ENCODE measurements around the gene DIAPH1.
"Not testable (repeated sequence)": the region's sequence is repeated elsewhere in the genome, so short reads cannot be mapped to it uniquely, and the experiment has no call there.

The DIAPH1 gene

DNA sequence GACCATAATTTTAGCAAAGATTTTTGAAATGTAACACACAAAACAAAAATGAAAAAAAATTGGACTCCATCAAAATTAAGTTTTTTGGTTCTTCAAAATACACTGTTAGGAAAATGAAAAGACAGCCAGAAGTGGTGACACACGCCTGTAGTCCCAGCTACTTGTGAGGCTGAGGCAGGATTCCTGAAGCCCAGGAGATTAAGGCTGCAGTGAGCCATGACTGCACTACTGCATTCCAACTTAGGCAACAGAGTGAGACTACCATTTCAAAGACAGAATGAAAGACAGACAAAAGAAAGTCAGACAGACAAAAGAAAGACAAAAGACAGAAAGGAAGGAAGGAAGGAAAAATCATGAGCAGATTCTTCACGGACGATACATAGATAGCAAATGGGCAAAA is 7.5 kb downstream of the DIAPH1 start:
- H3K36me3 ChIP-seq (replicated peaks; ENCODE audit: low read depth, low read length) = peaks cover 3% of the 10 kb centered on the region
- H3K79me2 ChIP-seq (ENCODE audit: low read length) = peaks cover 78% of the 10 kb centered on the region
- no peaks in the 10 kb centered on the region for H4K20me1 ChIP-seq (ENCODE audit: insufficient read depth, low read length)
- H3K27me3 ChIP-seq (ENCODE audit: low read depth, low read length) = no peaks in the 10 kb centered on the region
- H3K9ac ChIP-seq (ENCODE audit: low read length) = no peak overlapping the region
- H2AFZ ChIP-seq (ENCODE audit: low read depth, low read length) = no peak overlapping the region
- H3K4me3 ChIP-seq (ENCODE audit: low read length) = no peak overlapping the region
- no peak overlapping the region for H3K4me2 ChIP-seq (ENCODE audit: low read length)
- no peak overlapping the region for H3K27ac ChIP-seq (ENCODE audit: low read length)
- TF ChIP-seq EZH2phosphoT487 (IDR thresholded peaks at IDR 0.05; ENCODE audit: low read depth) = no peak
- TF ChIP-seq, protein P1, sequence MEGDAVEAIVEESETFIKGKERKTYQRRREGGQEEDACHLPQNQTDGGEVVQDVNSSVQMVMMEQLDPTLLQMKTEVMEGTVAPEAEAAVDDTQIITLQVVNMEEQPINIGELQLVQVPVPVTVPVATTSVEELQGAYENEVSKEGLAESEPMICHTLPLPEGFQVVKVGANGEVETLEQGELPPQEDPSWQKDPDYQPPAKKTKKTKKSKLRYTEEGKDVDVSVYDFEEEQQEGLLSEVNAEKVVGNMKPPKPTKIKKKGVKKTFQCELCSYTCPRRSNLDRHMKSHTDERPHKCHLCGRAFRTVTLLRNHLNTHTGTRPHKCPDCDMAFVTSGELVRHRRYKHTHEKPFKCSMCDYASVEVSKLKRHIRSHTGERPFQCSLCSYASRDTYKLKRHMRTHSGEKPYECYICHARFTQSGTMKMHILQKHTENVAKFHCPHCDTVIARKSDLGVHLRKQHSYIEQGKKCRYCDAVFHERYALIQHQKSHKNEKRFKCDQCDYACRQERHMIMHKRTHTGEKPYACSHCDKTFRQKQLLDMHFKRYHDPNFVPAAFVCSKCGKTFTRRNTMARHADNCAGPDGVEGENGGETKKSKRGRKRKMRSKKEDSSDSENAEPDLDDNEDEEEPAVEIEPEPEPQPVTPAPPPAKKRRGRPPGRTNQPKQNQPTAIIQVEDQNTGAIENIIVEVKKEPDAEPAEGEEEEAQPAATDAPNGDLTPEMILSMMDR (IDR thresholded peaks at IDR 0.05; ENCODE audit: low read depth, low read length) = no peak
- no peaks in the 10 kb centered on the region for H3K9me3 ChIP-seq (ENCODE audit: insufficient read depth, low read length)
- peaks cover 10% of the 10 kb centered on the region for H3K4me1 ChIP-seq (ENCODE audit: low read length)

DNA sequence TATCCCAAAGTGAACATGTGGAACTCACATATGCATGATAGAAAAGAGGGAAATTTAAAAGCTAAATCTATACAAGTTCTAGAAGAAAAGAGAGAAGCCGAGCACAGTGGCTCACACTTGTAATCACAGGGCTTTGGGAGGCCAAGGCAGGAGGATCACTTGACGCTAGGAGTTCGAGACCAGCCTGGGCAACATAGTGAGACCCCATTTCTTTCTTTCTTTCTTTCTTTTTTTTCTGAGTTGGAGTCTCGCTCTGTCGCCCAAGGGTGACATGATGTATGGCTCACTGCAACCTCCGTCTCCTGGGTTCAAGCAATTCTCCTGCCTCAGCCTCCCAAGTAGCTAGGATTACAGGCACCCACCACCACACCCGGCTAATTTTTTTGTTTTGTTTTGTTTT is 8.9 kb downstream of the DIAPH1 start:
- H3K27ac ChIP-seq (ENCODE audit: low read length); H4K20me1 ChIP-seq (ENCODE audit: insufficient read depth, low read length); H3K4me2 ChIP-seq (ENCODE audit: low read length); H2AFZ ChIP-seq (ENCODE audit: low read depth, low read length); H3K9ac ChIP-seq (ENCODE audit: low read length); H3K4me3 ChIP-seq (ENCODE audit: low read length); H3K9me3 ChIP-seq (ENCODE audit: insufficient read depth, low read length); H3K27me3 ChIP-seq (ENCODE audit: low read depth, low read length); H3K36me3 ChIP-seq (replicated peaks; ENCODE audit: low read depth, low read length): not testable (repeated sequence)
- H3K4me1 ChIP-seq (ENCODE audit: low read length) = peaks cover 18% of the 10 kb centered on the region
- peaks cover 79% of the 10 kb centered on the region for H3K79me2 ChIP-seq (ENCODE audit: low read length)

DNA sequence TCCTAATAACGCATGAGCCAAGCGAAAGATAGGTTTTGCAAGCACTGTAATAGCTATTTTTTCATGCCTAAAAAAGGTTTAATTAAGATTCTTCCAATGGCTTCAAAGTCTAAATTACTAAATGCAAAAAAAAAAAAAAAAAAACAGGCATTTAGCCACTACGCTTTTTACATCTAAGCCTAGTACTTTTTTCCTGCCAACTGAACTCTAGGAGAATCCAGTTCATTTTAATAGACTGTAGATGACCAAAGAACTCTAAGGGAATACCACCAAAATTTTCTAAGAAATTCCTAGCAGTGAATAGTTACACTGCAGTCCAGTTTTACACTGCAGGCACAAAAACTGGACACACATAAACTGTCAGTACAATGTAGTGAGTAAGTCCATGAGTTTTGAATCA is 9.8 kb downstream of the DIAPH1 start:
- Histone ChIP-seq H3K9me3 (ENCODE audit: insufficient read depth, low read length) (no peaks in the 10 kb centered on the region), H3K4me1 (ENCODE audit: low read length) (peaks cover 26% of the 10 kb centered on the region), H3K36me3 (replicated peaks; ENCODE audit: low read depth, low read length) (peaks cover 3% of the 10 kb centered on the region), H3K27me3 (ENCODE audit: low read depth, low read length) (no peaks in the 10 kb centered on the region), H2AFZ (ENCODE audit: low read depth, low read length) (no peak overlapping the region), H3K4me3 (ENCODE audit: low read length) (no peak overlapping the region), H3K79me2 (ENCODE audit: low read length) (peaks cover 79% of the 10 kb centered on the region), H4K20me1 (ENCODE audit: insufficient read depth, low read length) (peaks cover 6% of the 10 kb centered on the region; the same call in 1 of the 2 replicates), H3K27ac (ENCODE audit: low read length) (no peak overlapping the region), H3K4me2 (ENCODE audit: low read length) (no peak overlapping the region), H3K9ac (ENCODE audit: low read length) (no peak overlapping the region)
- TF ChIP-seq, protein P1 (IDR thresholded peaks at IDR 0.05; ENCODE audit: low read depth, low read length) = no peak
- no peak for TF ChIP-seq EZH2phosphoT487 (IDR thresholded peaks at IDR 0.05; ENCODE audit: low read depth)

DNA sequence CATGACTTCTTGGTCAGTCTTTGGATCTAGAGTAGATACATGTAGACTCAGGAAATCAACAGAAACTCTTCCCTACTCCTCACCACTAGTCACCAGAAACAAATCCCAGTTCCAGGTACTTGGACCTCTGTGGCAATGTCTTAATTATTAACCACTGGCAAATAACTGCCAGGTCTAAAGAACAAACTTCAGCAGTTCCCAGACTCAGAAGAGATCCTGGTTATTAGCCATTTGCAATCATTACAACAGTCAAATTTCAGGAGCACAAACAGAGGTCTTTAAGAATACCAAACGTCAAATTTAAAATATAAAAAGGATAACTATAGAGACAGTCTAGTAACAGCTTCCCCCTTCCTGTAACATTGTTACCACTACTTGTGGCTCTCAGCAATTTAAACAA is 10.2 kb downstream of the DIAPH1 start:
- Histone ChIP-seq H3K79me2 (ENCODE audit: low read length) (peaks cover 81% of the 10 kb centered on the region), H3K4me2 (ENCODE audit: low read length) (no peak overlapping the region), H3K27ac (ENCODE audit: low read length) (no peak overlapping the region), H3K4me1 (ENCODE audit: low read length) (peaks cover 26% of the 10 kb centered on the region), H3K9me3 (ENCODE audit: insufficient read depth, low read length) (no peaks in the 10 kb centered on the region), H3K27me3 (ENCODE audit: low read depth, low read length) (no peaks in the 10 kb centered on the region), H3K9ac (ENCODE audit: low read length) (no peak overlapping the region), H3K4me3 (ENCODE audit: low read length) (no peak overlapping the region), H3K36me3 (replicated peaks; ENCODE audit: low read depth, low read length) (peaks cover 3% of the 10 kb centered on the region), H4K20me1 (ENCODE audit: insufficient read depth, low read length) (peaks cover 6% of the 10 kb centered on the region; the same call in 1 of the 2 replicates), H2AFZ (ENCODE audit: low read depth, low read length) (no peak overlapping the region)
- TF ChIP-seq, protein P1 (IDR thresholded peaks at IDR 0.05; ENCODE audit: low read depth, low read length) = no peak
- no peak for TF ChIP-seq EZH2phosphoT487 (IDR thresholded peaks at IDR 0.05; ENCODE audit: low read depth)

DNA sequence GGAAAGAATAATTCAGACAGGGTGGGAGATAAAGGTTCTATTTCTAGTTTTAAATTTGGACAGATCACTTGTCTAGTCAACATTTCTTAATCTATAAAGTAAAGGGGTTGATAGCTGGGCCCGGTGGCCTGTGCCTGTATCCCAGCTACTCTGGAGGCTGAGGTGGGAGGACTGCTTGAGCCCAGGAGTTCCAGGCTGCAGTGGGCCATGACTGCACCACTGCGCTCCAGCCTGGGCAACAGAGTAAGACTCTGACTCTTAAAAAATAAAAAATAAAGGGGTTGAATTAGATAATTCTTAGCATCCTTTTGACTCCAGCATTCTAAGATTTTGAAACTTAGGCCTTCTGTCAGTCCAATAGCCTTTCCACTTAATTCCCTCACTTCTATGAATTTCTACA is 10.8 kb downstream of the DIAPH1 start:
- TF ChIP-seq, protein P1 (IDR thresholded peaks at IDR 0.05; ENCODE audit: low read depth, low read length) = no peak
- no peak for TF ChIP-seq EZH2phosphoT487 (IDR thresholded peaks at IDR 0.05; ENCODE audit: low read depth)
- H3K27me3 ChIP-seq (ENCODE audit: low read depth, low read length) = no peaks in the 10 kb centered on the region
- no peak overlapping the region for H3K4me2 ChIP-seq (ENCODE audit: low read length)
- no peak overlapping the region for H3K9ac ChIP-seq (ENCODE audit: low read length)
- no peaks in the 10 kb centered on the region for H3K9me3 ChIP-seq (ENCODE audit: insufficient read depth, low read length)
- no peak overlapping the region for H3K27ac ChIP-seq (ENCODE audit: low read length)
- no peak overlapping the region for H3K4me3 ChIP-seq (ENCODE audit: low read length)
- H3K79me2 ChIP-seq (ENCODE audit: low read length) = peaks cover 81% of the 10 kb centered on the region
- H3K4me1 ChIP-seq (ENCODE audit: low read length) = peaks cover 26% of the 10 kb centered on the region
- no peak overlapping the region for H2AFZ ChIP-seq (ENCODE audit: low read depth, low read length)
- H4K20me1 ChIP-seq (ENCODE audit: insufficient read depth, low read length) = peaks cover 6% of the 10 kb centered on the region; the same call in 1 of the 2 replicates
- peaks cover 3% of the 10 kb centered on the region for H3K36me3 ChIP-seq (replicated peaks; ENCODE audit: low read depth, low read length)

Measured in OCI-LY3 (cell line).